H1 (cell line): ENCODE results near the gene NEU3.

ENCODE experiments used
- BRCA1 ChIP-seq: IDR thresholded peaks from 2 replicates; pipeline ENCODE4 v1.6.1; 2012; ENCODE audit warnings: low read depth, low read length, improper control_type of control experiment
- CEBPB ChIP-seq: IDR thresholded peaks from 2 replicates; pipeline ENCODE4 v1.6.1; 2012; ENCODE audit warnings: low read depth, low read length
- CHD1 ChIP-seq: IDR thresholded peaks from 2 replicates; pipeline ENCODE4 v1.6.1; 2012; ENCODE audit warnings: low read depth, low read length, improper control_type of control experiment
- EP300 ChIP-seq, 2 experiments: IDR thresholded peaks; 1 replicate in 1 of 2; 2 replicates in 1 of 2; pipeline ENCODE4 v1.6.1; 2011 to 2012; ENCODE audit warnings: low read depth in 2 of 2, low read length in 2 of 2, mild to moderate bottlenecking in 2 of 2, borderline replicate concordance in 1 of 2, inconsistent platforms in 1 of 2, moderate library complexity in 1 of 2
- EZH2 ChIP-seq: fragments of 200-600 bp; sonication (generic); IDR thresholded peaks from 2 replicates; pipeline ENCODE4 v1.7.1; 2012; ENCODE audit warnings: low read depth, mild to moderate bottlenecking, moderate library complexity, low read length, inconsistent platforms; ENCODE audit not compliant: severe bottlenecking
- FOSL1 ChIP-seq: IDR thresholded peaks from 2 replicates; pipeline ENCODE4 v1.6.1; 2011; ENCODE audit warnings: mild to moderate bottlenecking, low read depth, low read length, moderate library complexity; ENCODE audit not compliant: insufficient read depth
- POLR2A ChIP-seq, 2 experiments: IDR thresholded peaks; 1 replicate in 1 of 2; 2 replicates in 1 of 2; pipeline ENCODE4 v1.6.1; 2011; ENCODE audit warnings: low read depth in 2 of 2, low read length in 2 of 2, mild to moderate bottlenecking in 2 of 2; ENCODE audit errors: control extremely low read depth in 1 of 2
- POLR2AphosphoS5 ChIP-seq: IDR thresholded peaks from 2 replicates; pipeline ENCODE4 v1.6.1; 2011; ENCODE audit warnings: low read depth, low read length
- RAD21 ChIP-seq, 2 experiments: IDR thresholded peaks in 1 of 2; conservative IDR thresholded peaks in 1 of 2; 2 replicates each; pipeline ENCODE4 v1.6.1; 2011; ENCODE audit warnings: low read depth in 2 of 2, low read length in 2 of 2, improper control_type of control experiment in 1 of 2, inconsistent platforms in 1 of 2, mild to moderate bottlenecking in 1 of 2, moderate library complexity in 1 of 2
- RNF2 ChIP-seq: fragments of 200-900, 300-1000 bp; sonication (generic); IDR thresholded peaks from 2 replicates; pipeline ENCODE4 v1.7.1; 2016; ENCODE audit warnings: borderline replicate concordance, low read depth, mild to moderate bottlenecking, antibody characterized with exemption, low read length; ENCODE audit not compliant: poor library complexity, severe bottlenecking; ENCODE audit errors: missing control alignments
- SIRT6 ChIP-seq: IDR thresholded peaks from one replicate; pipeline ENCODE4 v1.7.1; 2012; ENCODE audit warnings: low read length, inconsistent platforms
- TAF1 ChIP-seq: IDR thresholded peaks from 2 replicates; pipeline ENCODE4 v1.6.1; 2011; ENCODE audit warnings: mild to moderate bottlenecking, low read depth, low read length
- TF ChIP-seq, protein P1 (sequence below), 3 experiments: IDR thresholded peaks; 1 replicate in 2 of 3; 2 replicates in 1 of 3; pipeline versions ENCODE4 v1.5.1 to v1.6.1; 2011; ENCODE audit warnings: low read length in 3 of 3, mild to moderate bottlenecking in 3 of 3, inconsistent platforms in 2 of 3, low read depth in 1 of 3, moderate library complexity in 1 of 3; ENCODE audit not compliant: insufficient read depth in 1 of 3; ENCODE audit errors: control extremely low read depth in 1 of 3
- TF ChIP-seq, protein P2 (sequence below): IDR thresholded peaks from 2 replicates; pipeline ENCODE4 v1.6.1; 2011; ENCODE audit warnings: low read depth, mild to moderate bottlenecking, low read length; ENCODE audit not compliant: insufficient read depth

DNA sequence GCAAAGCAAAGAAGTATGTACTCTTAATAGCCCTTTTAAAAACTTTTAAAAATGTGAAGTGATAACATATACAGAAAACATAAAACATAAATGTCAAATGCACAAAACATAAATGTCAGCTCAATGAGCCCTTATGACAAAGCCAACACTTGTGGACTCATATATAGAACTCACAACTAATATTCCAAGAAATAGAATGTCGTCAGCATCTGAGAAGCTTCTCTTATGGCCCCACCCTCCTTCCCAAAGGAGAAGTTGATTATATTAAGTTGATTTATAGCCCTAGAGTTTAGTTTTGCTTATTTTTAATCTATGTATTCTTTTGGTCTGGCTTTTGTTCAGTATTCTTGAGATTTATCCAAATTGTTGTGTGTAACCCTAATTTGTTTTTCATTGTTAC, 13.8 kb downstream of the NEU3 start:
- no peak for TF ChIP-seq POLR2A (IDR thresholded peaks at IDR 0.05; ENCODE audit: control extremely low read depth in 1 of 2, low read depth in 2 of 2, low read length in 2 of 2)
- no peak for TF ChIP-seq CHD1
- TF ChIP-seq, protein P1, sequence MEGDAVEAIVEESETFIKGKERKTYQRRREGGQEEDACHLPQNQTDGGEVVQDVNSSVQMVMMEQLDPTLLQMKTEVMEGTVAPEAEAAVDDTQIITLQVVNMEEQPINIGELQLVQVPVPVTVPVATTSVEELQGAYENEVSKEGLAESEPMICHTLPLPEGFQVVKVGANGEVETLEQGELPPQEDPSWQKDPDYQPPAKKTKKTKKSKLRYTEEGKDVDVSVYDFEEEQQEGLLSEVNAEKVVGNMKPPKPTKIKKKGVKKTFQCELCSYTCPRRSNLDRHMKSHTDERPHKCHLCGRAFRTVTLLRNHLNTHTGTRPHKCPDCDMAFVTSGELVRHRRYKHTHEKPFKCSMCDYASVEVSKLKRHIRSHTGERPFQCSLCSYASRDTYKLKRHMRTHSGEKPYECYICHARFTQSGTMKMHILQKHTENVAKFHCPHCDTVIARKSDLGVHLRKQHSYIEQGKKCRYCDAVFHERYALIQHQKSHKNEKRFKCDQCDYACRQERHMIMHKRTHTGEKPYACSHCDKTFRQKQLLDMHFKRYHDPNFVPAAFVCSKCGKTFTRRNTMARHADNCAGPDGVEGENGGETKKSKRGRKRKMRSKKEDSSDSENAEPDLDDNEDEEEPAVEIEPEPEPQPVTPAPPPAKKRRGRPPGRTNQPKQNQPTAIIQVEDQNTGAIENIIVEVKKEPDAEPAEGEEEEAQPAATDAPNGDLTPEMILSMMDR (IDR thresholded peaks at IDR 0.05; ENCODE audit: control extremely low read depth in 1 of 3, insufficient read depth in 1 of 3, low read depth in 1 of 3, low read length in 3 of 3) = no peak
- TF ChIP-seq BRCA1 = no peak
- TF ChIP-seq EP300 (IDR thresholded peaks at IDR 0.05; ENCODE audit: borderline replicate concordance in 1 of 2, low read depth in 2 of 2, low read length in 2 of 2) = no peak
- no peak for TF ChIP-seq RNF2
- TF ChIP-seq, protein P2, sequence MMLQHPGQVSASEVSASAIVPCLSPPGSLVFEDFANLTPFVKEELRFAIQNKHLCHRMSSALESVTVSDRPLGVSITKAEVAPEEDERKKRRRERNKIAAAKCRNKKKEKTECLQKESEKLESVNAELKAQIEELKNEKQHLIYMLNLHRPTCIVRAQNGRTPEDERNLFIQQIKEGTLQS = no peak
- TF ChIP-seq POLR2AphosphoS5 = no peak
- TF ChIP-seq CEBPB = no peak
- TF ChIP-seq TAF1 = no peak
- no peak for TF ChIP-seq SIRT6
- TF ChIP-seq FOSL1 = no peak
- no peak for TF ChIP-seq EZH2
- no peak for TF ChIP-seq RAD21 (IDR thresholded peaks at IDR 0.05 in 1 of 2, conservative IDR thresholded peaks at IDR 0.05 in 1 of 2; ENCODE audit: low read depth in 2 of 2, low read length in 2 of 2)
